Thyroid gland (tissue), 4 donors: Measurements from ENCODE around the gene HP1BP3. TPM values are rescaled to one million over a fixed set of nuclear protein-coding genes. Genes with fewer than 3 reads are reported as not detected.

ENCODE experiments used
- DNase-seq, 2 donors: peaks; one replicate each; pipeline ENCODE4 v3.0.0-alpha.2; 2019
- H3K27ac ChIP-seq, 3 donors: fragments of 200-600 bp; sonication (generic); 1 replicate in 2 of 3; 2 replicates in 1 of 3; pipeline ENCODE4 v1.5.1; 2016 to 2019; ENCODE audit warnings: mild to moderate bottlenecking in 1 of 3, moderate library complexity in 1 of 3
- H3K27me3 ChIP-seq: fragments of 200-600 bp; sonication (generic); one replicate; pipeline ENCODE4 v1.5.1; 2019
- H3K36me3 ChIP-seq, 2 donors: fragments of 200-600 bp; sonication (generic); one replicate each; pipeline ENCODE4 v1.5.1; 2016 to 2019
- H3K4me1 ChIP-seq, 2 donors: fragments of 200-600 bp; sonication (generic); one replicate each; pipeline ENCODE4 v1.5.1; 2017 to 2019
- H3K4me3 ChIP-seq, 3 donors: fragments of 200-600 bp; sonication (generic); replicated peaks in 1 of 3; 1 replicate in 2 of 3; 2 replicates in 1 of 3; pipeline ENCODE4 v1.5.1; 2016; ENCODE audit warnings: mild to moderate bottlenecking in 1 of 3
- H3K9me3 ChIP-seq: fragments of 200-600 bp; sonication (generic); one replicate; pipeline ENCODE4 v1.5.1; 2017
- POLR2A ChIP-seq, 2 donors: fragments of 450-650 bp; IDR thresholded peaks; one replicate each; pipeline ENCODE4 v1.6.1; 2017; ENCODE audit warnings: antibody characterized with exemption in 2 of 2, mild to moderate bottlenecking in 2 of 2, moderate library complexity in 1 of 2
- WGBS, 2 donors: methylation state at CpG; one replicate each; pipeline ENCODE4 v1.1.5; 2017; 5-methylcytosine and 5-hydroxymethylcytosine counted together
- intact Hi-C: fragments of 100-400 bp; cut with DNase I; formaldehyde crosslinking; loops from one replicate; pipeline ENCODE4 v1.15.1; 2023
- total RNA-seq, 4 donors: library from RNA; depleted of rRNA; stranded (reverse); fragments of >200 nt; gene quantifications; one replicate each; pipeline ENCODE4 v1.2.3, GENCODE V29; 2016
- TF ChIP-seq, protein P1 (sequence below), 6 experiments: fragments of 200-600 bp in 3 of 6; fragments of 450-650 bp in 3 of 6; sonication (generic) in 3 of 6; IDR thresholded peaks; one replicate each; pipeline ENCODE4 v1.5.1; 2016 to 2019; ENCODE audit warnings: antibody characterized with exemption in 6 of 6, mild to moderate bottlenecking in 2 of 6, inconsistent platforms in 1 of 6, moderate library complexity in 1 of 6

HP1BP3 gene
- total RNA-seq, 4 donors from 2014 or later: 248 to 312 (median 280) TPM

DNA sequence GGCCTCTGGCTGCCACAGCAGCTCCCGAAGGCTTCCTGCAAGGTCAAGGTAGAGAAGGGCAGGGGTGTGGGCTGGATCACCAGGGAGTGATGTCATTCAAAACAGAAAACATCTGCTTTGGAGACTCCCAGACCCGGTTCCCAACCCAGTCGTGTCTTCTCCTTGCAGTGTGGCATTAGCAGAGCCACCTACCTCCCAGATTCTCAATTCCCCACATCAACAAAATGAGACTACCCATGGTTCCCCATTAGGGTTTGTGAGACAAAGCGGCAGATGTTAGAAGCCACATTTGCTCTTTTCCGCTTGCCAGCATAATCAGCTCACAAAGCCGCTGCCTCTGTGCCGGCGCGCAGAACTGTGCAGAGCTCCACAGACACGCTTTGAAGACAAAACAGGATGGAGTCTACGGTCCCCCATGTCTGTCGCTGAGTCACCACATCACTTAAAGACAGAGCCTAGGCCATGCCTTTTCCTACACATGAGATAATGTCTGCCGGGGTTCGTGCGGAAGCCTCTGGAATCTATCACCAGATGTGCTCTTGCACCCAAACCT, 81.8 kb downstream of the HP1BP3 start:
- H3K4me3 ChIP-seq: no peak overlapping the region
- intact Hi-C loops: no loop called here
- no peak overlapping the region for H3K27ac ChIP-seq
- no peak for TF ChIP-seq POLR2A (IDR thresholded peaks at IDR 0.05)
- TF ChIP-seq, protein P1, sequence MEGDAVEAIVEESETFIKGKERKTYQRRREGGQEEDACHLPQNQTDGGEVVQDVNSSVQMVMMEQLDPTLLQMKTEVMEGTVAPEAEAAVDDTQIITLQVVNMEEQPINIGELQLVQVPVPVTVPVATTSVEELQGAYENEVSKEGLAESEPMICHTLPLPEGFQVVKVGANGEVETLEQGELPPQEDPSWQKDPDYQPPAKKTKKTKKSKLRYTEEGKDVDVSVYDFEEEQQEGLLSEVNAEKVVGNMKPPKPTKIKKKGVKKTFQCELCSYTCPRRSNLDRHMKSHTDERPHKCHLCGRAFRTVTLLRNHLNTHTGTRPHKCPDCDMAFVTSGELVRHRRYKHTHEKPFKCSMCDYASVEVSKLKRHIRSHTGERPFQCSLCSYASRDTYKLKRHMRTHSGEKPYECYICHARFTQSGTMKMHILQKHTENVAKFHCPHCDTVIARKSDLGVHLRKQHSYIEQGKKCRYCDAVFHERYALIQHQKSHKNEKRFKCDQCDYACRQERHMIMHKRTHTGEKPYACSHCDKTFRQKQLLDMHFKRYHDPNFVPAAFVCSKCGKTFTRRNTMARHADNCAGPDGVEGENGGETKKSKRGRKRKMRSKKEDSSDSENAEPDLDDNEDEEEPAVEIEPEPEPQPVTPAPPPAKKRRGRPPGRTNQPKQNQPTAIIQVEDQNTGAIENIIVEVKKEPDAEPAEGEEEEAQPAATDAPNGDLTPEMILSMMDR (IDR thresholded peaks at IDR 0.05): no peak
- WGBS, 2 donors: 89 to 90% methylated on average over 14 to 15 of the region's 15 CpGs
- H3K27me3 ChIP-seq: no peaks in the 10 kb centered on the region
- H3K4me1 ChIP-seq: no peaks in the 10 kb centered on the region
- H3K36me3 ChIP-seq: no peaks in the 10 kb centered on the region
- H3K9me3 ChIP-seq: no peaks in the 10 kb centered on the region
- no peak for DNase-seq

DNA sequence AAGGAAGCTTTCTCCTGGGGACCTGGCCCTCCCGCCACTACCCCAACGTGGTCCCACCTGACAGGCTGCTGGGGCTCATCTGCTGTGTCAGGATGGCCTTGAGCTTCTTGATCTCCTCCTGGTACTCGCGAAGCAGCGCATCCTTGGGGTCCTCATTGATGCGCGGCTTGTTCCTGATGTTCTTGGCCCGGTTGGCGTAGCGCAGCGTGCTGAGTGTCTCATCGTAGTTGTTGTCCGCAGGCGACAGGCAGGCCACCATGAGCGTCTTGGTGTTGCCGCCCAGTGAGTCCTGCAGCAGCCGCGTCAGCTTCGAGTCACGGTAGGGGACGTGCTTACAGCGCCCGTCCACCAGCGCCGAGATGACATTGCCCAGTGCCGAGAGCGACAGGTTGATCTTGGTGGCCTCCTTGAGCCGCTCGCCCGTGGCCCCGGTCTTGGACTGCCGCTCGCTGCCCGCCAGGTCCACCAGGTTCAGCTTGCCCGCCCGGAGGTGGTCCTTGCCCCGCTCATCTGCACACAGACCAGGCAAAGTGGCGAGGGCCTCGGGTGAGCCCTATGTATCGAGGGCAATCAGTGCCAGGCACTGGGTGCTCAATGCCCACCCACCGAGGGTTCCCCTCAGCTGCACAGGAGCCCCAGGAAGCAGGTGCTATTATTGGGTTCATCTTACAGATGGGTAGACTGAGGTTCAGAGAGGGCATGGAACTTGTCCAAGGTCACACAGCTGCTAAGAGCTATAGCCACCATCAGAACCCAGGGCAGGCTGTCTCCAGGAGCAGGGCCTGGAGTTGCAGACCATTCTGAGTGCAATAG, 82.5 kb downstream of the HP1BP3 start:
- Histone ChIP-seq H3K27ac (no peak overlapping the region), H3K27me3 (no peaks in the 10 kb centered on the region), H3K36me3 (no peaks in the 10 kb centered on the region), H3K9me3 (no peaks in the 10 kb centered on the region), H3K4me3 (no peak overlapping the region), H3K4me1 (no peaks in the 10 kb centered on the region)
- TF ChIP-seq POLR2A (IDR thresholded peaks at IDR 0.05): no peak
- TF ChIP-seq, protein P1 (IDR thresholded peaks at IDR 0.05): no peak
- WGBS, 2 donors: 96 to 99% methylated on average over 11 to 19 of the region's 41 CpGs
- no peak for DNase-seq
- intact Hi-C loops: no loop called here

DNA sequence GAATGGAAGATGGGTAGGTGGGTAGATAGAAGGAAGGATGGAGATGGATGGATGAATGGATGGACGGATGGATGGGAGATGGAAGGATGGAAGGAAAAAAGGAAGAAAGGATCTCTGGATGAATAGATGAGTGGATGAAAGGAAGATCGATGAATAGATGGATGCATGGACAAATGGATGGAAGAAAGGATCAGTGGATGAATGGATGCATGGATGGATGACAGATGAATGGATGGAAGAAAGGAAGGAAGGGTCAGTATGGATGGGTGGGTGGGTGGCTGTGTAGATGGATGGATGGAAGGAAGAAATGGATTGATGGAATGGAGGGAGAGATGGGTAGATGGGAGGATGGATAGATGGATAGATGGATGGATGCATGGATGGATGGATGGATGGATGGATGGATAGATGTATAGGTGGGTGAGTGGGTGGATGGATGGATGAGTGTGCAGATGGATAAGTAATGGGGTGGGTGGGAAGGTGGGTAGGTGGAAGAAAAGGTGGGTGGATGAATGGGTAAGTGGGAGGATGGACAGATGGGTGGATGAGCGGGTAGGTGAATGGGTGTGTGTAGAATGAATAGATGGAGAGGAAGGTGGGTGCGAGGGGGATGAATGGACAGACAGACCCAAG, 83.9 kb downstream of the HP1BP3 start:
- TF ChIP-seq POLR2A (IDR thresholded peaks at IDR 0.05): no peak
- TF ChIP-seq, protein P1 (IDR thresholded peaks at IDR 0.05): no peak
- H3K27ac ChIP-seq: no peak overlapping the region
- no peak for DNase-seq
- no peaks in the 10 kb centered on the region for H3K36me3 ChIP-seq
- no peak overlapping the region for H3K4me3 ChIP-seq
- H3K27me3 ChIP-seq: no peaks in the 10 kb centered on the region
- H3K9me3 ChIP-seq: no peaks in the 10 kb centered on the region
- WGBS, 2 donors: 81 to 88% methylated on average over 4 of the region's 4 CpGs
- intact Hi-C loops: no loop called here
- no peaks in the 10 kb centered on the region for H3K4me1 ChIP-seq

DNA sequence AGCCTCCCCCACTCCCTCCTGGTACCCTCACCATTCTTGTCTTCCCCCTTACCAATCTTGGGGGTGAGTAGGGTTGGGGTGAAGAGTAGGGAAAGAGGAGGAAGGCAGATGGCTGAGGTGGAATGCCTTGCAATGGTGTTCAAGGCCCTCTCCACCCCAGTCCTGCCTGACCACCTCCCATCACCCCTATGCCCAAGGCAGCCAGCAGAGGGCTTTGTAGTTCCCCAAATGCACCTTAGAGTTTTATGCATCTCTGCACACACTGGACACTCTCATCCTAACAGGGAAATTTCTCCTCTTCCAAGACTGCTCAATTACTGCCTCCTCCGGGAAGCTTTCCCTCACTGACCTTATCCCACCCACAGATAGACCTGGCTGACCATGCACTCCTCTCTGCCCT, 84.7 kb downstream of the HP1BP3 start:
- 86 to 94% methylated on average over 1 of the region's 1 CpG for WGBS, 2 donors
- TF ChIP-seq POLR2A (IDR thresholded peaks at IDR 0.05): no peak
- TF ChIP-seq, protein P1 (IDR thresholded peaks at IDR 0.05): no peak
- intact Hi-C loops: no loop called here

DNA sequence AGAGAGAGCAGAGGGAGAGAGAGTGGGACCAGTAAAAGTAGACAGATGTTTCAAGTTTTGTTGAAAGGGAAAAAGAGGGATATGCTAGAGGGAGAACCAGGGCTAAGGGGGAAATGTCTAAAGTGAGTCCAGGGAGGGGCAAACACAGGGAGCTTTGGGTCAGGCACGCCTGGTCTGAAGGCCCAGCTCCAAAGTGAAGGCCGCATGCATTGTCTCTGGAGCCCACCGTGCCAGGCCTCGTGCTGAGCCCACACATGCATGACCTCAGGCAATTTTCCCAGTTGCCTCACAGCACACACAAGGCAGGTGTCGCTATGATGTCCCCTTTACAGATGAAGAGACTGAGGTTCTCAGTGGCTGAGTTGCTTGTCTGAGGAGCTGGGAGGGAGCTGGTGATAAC, 85.3 kb downstream of the HP1BP3 start:
- H3K36me3 ChIP-seq: no peaks in the 10 kb centered on the region
- WGBS, 2 donors: 90 to 92% methylated on average over 5 of the region's 5 CpGs
- no peaks in the 10 kb centered on the region for H3K9me3 ChIP-seq
- no peak for DNase-seq
- TF ChIP-seq, protein P1 (IDR thresholded peaks at IDR 0.05): no peak
- no peak for TF ChIP-seq POLR2A (IDR thresholded peaks at IDR 0.05)
- no peaks in the 10 kb centered on the region for H3K27me3 ChIP-seq
- H3K27ac ChIP-seq: no peak overlapping the region
- H3K4me3 ChIP-seq: no peak overlapping the region
- intact Hi-C loops: no loop called here
- peaks cover 0 to 7% of the 10 kb centered on the region in 2 donors for H3K4me1 ChIP-seq

More for the DNA sequence above, 84.7 kb downstream of the HP1BP3 start:
- H3K27ac ChIP-seq: no peak overlapping the region
- no peaks in the 10 kb centered on the region for H3K9me3 ChIP-seq
- H3K27me3 ChIP-seq: no peaks in the 10 kb centered on the region
- DNase-seq: no peak
- H3K36me3 ChIP-seq: no peaks in the 10 kb centered on the region
- peaks cover 0 to 2% of the 10 kb centered on the region in 2 donors for H3K4me1 ChIP-seq
- no peak overlapping the region for H3K4me3 ChIP-seq
